Measurements from ENCODE around the gene BACH1.

DNA sequence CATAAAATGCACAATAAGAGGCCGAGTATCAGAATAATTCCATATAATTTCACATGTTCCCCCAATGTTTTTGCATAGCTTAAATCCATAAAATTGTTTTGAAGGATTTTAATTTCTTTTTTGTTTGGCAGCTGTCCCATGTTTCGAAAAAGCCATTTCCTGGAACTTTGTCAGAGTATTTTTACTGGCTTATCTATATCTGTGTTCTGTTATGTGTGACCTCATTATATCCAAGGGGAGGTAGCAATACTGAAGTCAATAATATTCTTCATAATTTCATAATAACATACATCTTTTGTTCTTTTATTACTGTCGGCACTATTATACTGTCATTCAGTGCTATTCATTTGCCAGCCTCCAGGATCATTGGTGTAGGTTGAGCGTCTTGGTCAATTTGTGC is 9.4 kb upstream of the BACH1 start:
- no peak for TF ChIP-seq EZH2 (IDR thresholded peaks at IDR 0.05; ENCODE audit: insufficient read depth, low read length)
- TF ChIP-seq, protein P1, sequence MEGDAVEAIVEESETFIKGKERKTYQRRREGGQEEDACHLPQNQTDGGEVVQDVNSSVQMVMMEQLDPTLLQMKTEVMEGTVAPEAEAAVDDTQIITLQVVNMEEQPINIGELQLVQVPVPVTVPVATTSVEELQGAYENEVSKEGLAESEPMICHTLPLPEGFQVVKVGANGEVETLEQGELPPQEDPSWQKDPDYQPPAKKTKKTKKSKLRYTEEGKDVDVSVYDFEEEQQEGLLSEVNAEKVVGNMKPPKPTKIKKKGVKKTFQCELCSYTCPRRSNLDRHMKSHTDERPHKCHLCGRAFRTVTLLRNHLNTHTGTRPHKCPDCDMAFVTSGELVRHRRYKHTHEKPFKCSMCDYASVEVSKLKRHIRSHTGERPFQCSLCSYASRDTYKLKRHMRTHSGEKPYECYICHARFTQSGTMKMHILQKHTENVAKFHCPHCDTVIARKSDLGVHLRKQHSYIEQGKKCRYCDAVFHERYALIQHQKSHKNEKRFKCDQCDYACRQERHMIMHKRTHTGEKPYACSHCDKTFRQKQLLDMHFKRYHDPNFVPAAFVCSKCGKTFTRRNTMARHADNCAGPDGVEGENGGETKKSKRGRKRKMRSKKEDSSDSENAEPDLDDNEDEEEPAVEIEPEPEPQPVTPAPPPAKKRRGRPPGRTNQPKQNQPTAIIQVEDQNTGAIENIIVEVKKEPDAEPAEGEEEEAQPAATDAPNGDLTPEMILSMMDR (IDR thresholded peaks at IDR 0.05; ENCODE audit: insufficient read depth, low read depth, low read length) = no peak

All from astrocyte (in vitro differentiated cells and primary cell).